Measurements from ENCODE around the gene DTHD1. TPM values are rescaled to one million over a fixed set of nuclear protein-coding genes. Genes with fewer than 3 reads are reported as not detected.

Gene DTHD1
- polyA plus RNA-seq, 1 of the 3 experiments (the other 2 are of a cell fraction) = not detected

GRCh38 chr4:36329228-36329627, 47.8 kb downstream of the DTHD1 start:
- CTCF ChIA-PET = no interaction called here
- POLR2A ChIA-PET = no interaction called here
- DNase-seq = no peak

More at GRCh38 chr4:36329228-36329627, 47.8 kb downstream of the DTHD1 start:
- H3K36me3 ChIP-seq (replicated peaks in 1 of 2; ENCODE audit: control insufficient read depth in 1 of 2, insufficient read depth in 2 of 2, low read length in 1 of 2) = no peaks in the 10 kb centered on the region
- TF ChIP-seq MXI1 (IDR thresholded peaks at IDR 0.05; ENCODE audit: low read depth, low read length) (no peak), FOXJ3 (CRISPR knock-in tag; IDR thresholded peaks at IDR 0.05) (no peak), RCOR1 (IDR thresholded peaks at IDR 0.05; ENCODE audit: low read length) (no peak), NFIC (IDR thresholded peaks at IDR 0.05; ENCODE audit: borderline replicate concordance) (no peak), SMC3 (IDR thresholded peaks at IDR 0.05; ENCODE audit: low read depth, low read length) (no peak), TAF1 (IDR thresholded peaks at IDR 0.05; ENCODE audit: borderline replicate concordance, low read depth, low read length) (no peak), SIN3A (IDR thresholded peaks at IDR 0.05; ENCODE audit: borderline replicate concordance, low read depth, low read length) (no peak), ZBTB33 (IDR thresholded peaks at IDR 0.05; ENCODE audit: borderline replicate concordance, low read depth) (no peak), NRF1 (IDR thresholded peaks at IDR 0.05; ENCODE audit: low read depth, low read length) (no peak), MEF2A (IDR thresholded peaks at IDR 0.05; ENCODE audit: borderline replicate concordance, low read depth) (no peak), MAX (IDR thresholded peaks at IDR 0.05; ENCODE audit: low read depth) (no peak), GABPA (IDR thresholded peaks at IDR 0.05; ENCODE audit: low read depth) (no peak), TCF12 (IDR thresholded peaks at IDR 0.05) (no peak), TEAD4 (IDR thresholded peaks at IDR 0.05; ENCODE audit: borderline replicate concordance, insufficient read depth) (no peak), USF2 (IDR thresholded peaks at IDR 0.05; ENCODE audit: borderline replicate concordance, low read depth, low read length) (no peak), YY1 (IDR thresholded peaks at IDR 0.05; ENCODE audit: low read depth) (no peak), PBX3 (IDR thresholded peaks at IDR 0.05) (no peak)
- H3K27me3 ChIP-seq (ENCODE audit: insufficient read depth) = no peaks in the 10 kb centered on the region
- H3K4me1 ChIP-seq (ENCODE audit: control insufficient read depth in 1 of 2, insufficient read depth in 2 of 2, low read depth in 1 of 2, low read length in 1 of 2) = no peaks in the 10 kb centered on the region
- no peaks in the 10 kb centered on the region for H3K79me2 ChIP-seq (ENCODE audit: insufficient read depth)
- no peak overlapping the region for H3K4me2 ChIP-seq
- no peak overlapping the region for H3K27ac ChIP-seq (ENCODE audit: low read depth in 2 of 2, low read length in 1 of 2)
- no peak overlapping the region for H2AFZ ChIP-seq (ENCODE audit: low read depth)
- WGBS (ENCODE audit: low lambda C conversion rate) = 4% methylated on average over 2 of the region's 2 CpGs
- H3K9ac ChIP-seq = no peak overlapping the region
- no peaks in the 10 kb centered on the region for H4K20me1 ChIP-seq (ENCODE audit: insufficient read depth)
- no peaks in the 10 kb centered on the region for H3K9me3 ChIP-seq
- no peak overlapping the region for H3K4me3 ChIP-seq (ENCODE audit: low read depth in 2 of 2, low read length in 1 of 2)
- no peaks in the 10 kb centered on the region for H3F3A ChIP-seq (replicated peaks; ENCODE audit: insufficient read depth)
- no peaks in the 10 kb centered on the region for H3K9me2 ChIP-seq

All from SK-N-SH (cell line).